HG03378 (cell line): ENCODE data around the gene ADAD2.

Source experiments
- ATAC-seq: cut with Tn5 transposase; IDR thresholded peaks from one replicate; pipeline ENCODE4 v1.9.1; 2021; ENCODE audit warnings: mild to moderate bottlenecking, moderate library complexity; ENCODE audit not compliant: unreplicated experiment

The ADAD2 gene

GRCh38 chr16:84190731-84191388 is at the start of gene ADAD2:
Gene ADAD2, plus strand, starts transcription at chr16:84191157. Its CDS starts 74 bp downstream, at chr16:84191231.
- no peak for ATAC-seq

GRCh38 chr16:84143081-84143480 is 47.9 kb upstream of the ADAD2 start:
- ATAC-seq, result no peak

GRCh38 chr16:84143784-84144199 is 47.2 kb upstream of the ADAD2 start:
- no peak for ATAC-seq

- no peak for ATAC-seq
Measured at GRCh38 chr16:84144209-84144858, 46.6 kb upstream of the ADAD2 start.

- peak; percentile 82 for ATAC-seq
Measured at GRCh38 chr16:84144859-84145639, 45.9 kb upstream of the ADAD2 start, which contains the start of the genes DNAAF1 and HSDL1. Gene DNAAF1, plus strand, starts transcription at chr16:84145308. Its CDS starts 133 bp downstream, at chr16:84145441. Gene HSDL1, minus strand, starts transcription at chr16:84145177. Its CDS starts 13,856 bp downstream, at chr16:84131321.

- ATAC-seq, result no peak
Measured at GRCh38 chr16:84150926-84151325, 40.0 kb upstream of the ADAD2 start.

- no peak for ATAC-seq
Measured at GRCh38 chr16:84153660-84154214, 37.2 kb upstream of the ADAD2 start.

GRCh38 chr16:84155226-84155625 is 35.7 kb upstream of the ADAD2 start:
- no peak for ATAC-seq

- ATAC-seq, result no peak
Measured at GRCh38 chr16:84155771-84156170, 35.2 kb upstream of the ADAD2 start.

GRCh38 chr16:84156342-84156784 is 34.6 kb upstream of the ADAD2 start:
- ATAC-seq, result no peak

- ATAC-seq, result no peak
Measured at GRCh38 chr16:84159007-84159406, 31.9 kb upstream of the ADAD2 start.

GRCh38 chr16:84159800-84160199 is 31.2 kb upstream of the ADAD2 start:
- no peak for ATAC-seq

GRCh38 chr16:84161037-84161436 is 29.9 kb upstream of the ADAD2 start:
- no peak for ATAC-seq

- no peak for ATAC-seq
Measured at GRCh38 chr16:84161801-84162200, 29.2 kb upstream of the ADAD2 start.

GRCh38 chr16:84165746-84166145 is 25.2 kb upstream of the ADAD2 start:
- ATAC-seq, result no peak

GRCh38 chr16:84166796-84167695 is 23.9 kb upstream of the ADAD2 start:
- ATAC-seq, result no peak

GRCh38 chr16:84169765-84170310 is 21.1 kb upstream of the ADAD2 start:
- ATAC-seq, result no peak

GRCh38 chr16:84174396-84174795 is 16.6 kb upstream of the ADAD2 start:
- ATAC-seq, result no peak

- peak; percentile 53 for ATAC-seq
Measured at GRCh38 chr16:84175350-84176081, 15.4 kb upstream of the ADAD2 start.
